K562 (cell line): Measurements from ENCODE around the gene AARSD1. TPM values are rescaled to one million over a fixed set of nuclear protein-coding genes. Genes with fewer than 3 reads are reported as not detected.

Experiments
- COPS2 ChIP-seq: fragments of 450-650 bp; conservative IDR thresholded peaks from 2 replicates; pipeline ENCODE4 v1.6.1; 2016; ENCODE audit warnings: mild to moderate bottlenecking, moderate library complexity
- ELF1 ChIP-seq: fragments of 200-800 bp; sonication (Bioruptor generic); IDR thresholded peaks from 2 replicates; pipeline ENCODE4 v1.6.1; 2016; ENCODE audit warnings: missing genetic modification characterization, missing compliant biosample characterization
- GTF3C2 ChIP-seq: IDR thresholded peaks from 3 replicates; pipeline ENCODE4 v1.6.1; 2011; ENCODE audit warnings: borderline replicate concordance, mild to moderate bottlenecking, moderate library complexity; ENCODE audit not compliant: insufficient read length; ENCODE audit errors: extremely low read depth
- HDAC2 ChIP-seq: fragments of 450-650 bp; IDR thresholded peaks from 2 replicates; pipeline ENCODE4 v1.6.1; 2016; ENCODE audit warnings: mild to moderate bottlenecking
- MECOM ChIP-seq: fragments of 250-450 bp; sonication (Bioruptor Pico); IDR thresholded peaks from 2 replicates; pipeline ENCODE4 v1.8.0; 2022; ENCODE audit warnings: inconsistent platforms
- MLLT1 ChIP-seq, 2 experiments: fragments of 450-650 bp; IDR thresholded peaks; 2 replicates each; pipeline ENCODE4 v1.6.1; 2016
- MTF1 ChIP-seq: fragments of 250-450 bp; sonication (Bioruptor Pico); IDR thresholded peaks from 2 replicates; pipeline ENCODE4 v1.9.0; 2021; ENCODE audit warnings: moderate library complexity, mild to moderate bottlenecking, inconsistent platforms, borderline replicate concordance
- NCOA4 ChIP-seq: fragments of 450-650 bp; IDR thresholded peaks from 2 replicates; pipeline ENCODE4 v1.6.1; 2018; ENCODE audit warnings: mild to moderate bottlenecking; ENCODE audit not compliant: partially characterized antibody
- TAF1 ChIP-seq: IDR thresholded peaks from 2 replicates; pipeline ENCODE4 v1.6.1; 2011; ENCODE audit warnings: mild to moderate bottlenecking, low read length, moderate library complexity; ENCODE audit not compliant: insufficient read depth, control insufficient read depth, severe bottlenecking; ENCODE audit errors: extremely low read depth
- ZFP30 ChIP-seq: fragments of 250-450 bp; sonication (Bioruptor Pico); IDR thresholded peaks from 2 replicates; pipeline ENCODE4 v1.8.0; 2022; ENCODE audit warnings: moderate library complexity, mild to moderate bottlenecking, inconsistent platforms, borderline replicate concordance
- ZNF212 ChIP-seq: fragments of 450-650 bp; formaldehyde crosslinking; IDR thresholded peaks from 2 replicates; pipeline ENCODE4 v1.4.0; 2020; ENCODE audit warnings: mild to moderate bottlenecking
- polyA plus RNA-seq, 8 experiments: library from polyadenylated mRNA; depleted of rRNA in 4 of 8; stranded (reverse) in 5 of 8; unstranded in 3 of 8; fragments of >200 nt; fragmentation: Nextera tagmentation in 2 of 8; fragmentation: Illumina TruSeq in 1 of 8; extraction: Ambion mirVana in 2 of 8; extraction: Trizol in 1 of 8; gene quantifications; 2 replicates each; pipeline versions ENCODE4 v1.2.1 to v1.2.3, GENCODE V29; 2011 to 2014; ENCODE audit warnings: inconsistent platforms in 1 of 8, missing spikeins in 1 of 8
- total RNA-seq, 7 experiments: library from RNA; depleted of rRNA in 6 of 7; stranded (reverse); fragments of >200 nt in 6 of 7; fragmentation: Illumina TruSeq in 2 of 7; extraction: Trizol in 2 of 7; gene quantifications; 2 replicates each; pipeline versions ENCODE4 v1.2.1 to v1.2.3, GENCODE V29; 2011 to 2021; ENCODE audit warnings: low replicate concordance in 1 of 7
- TF ChIP-seq, protein P1 (sequence below): fragments of 450-650 bp; conservative IDR thresholded peaks from 2 replicates; pipeline ENCODE4 v1.6.1; 2016; ENCODE audit warnings: missing genetic modification characterization, low read depth, mild to moderate bottlenecking, control low read depth, missing compliant biosample characterization
- TF ChIP-seq, protein P2 (sequence below): fragments of 250-450 bp; sonication (Bioruptor Pico); IDR thresholded peaks from 2 replicates; pipeline ENCODE4 v1.4.0; 2020; ENCODE audit warnings: mild to moderate bottlenecking, moderate library complexity, borderline replicate concordance
- TF ChIP-seq, protein P3 (sequence below): fragments of 450-650 bp; formaldehyde crosslinking; conservative IDR thresholded peaks from 2 replicates; pipeline ENCODE4 v1.4.0; 2022; ENCODE audit warnings: mild to moderate bottlenecking, missing genetic modification characterization

Gene AARSD1
- total and polyA plus RNA-seq, 9 of the 15 experiments (the other 6 are each of a cell fraction or from before 2014, with no cell fraction given): 51.7 to 98.5 (median 68.6) TPM

DNA sequence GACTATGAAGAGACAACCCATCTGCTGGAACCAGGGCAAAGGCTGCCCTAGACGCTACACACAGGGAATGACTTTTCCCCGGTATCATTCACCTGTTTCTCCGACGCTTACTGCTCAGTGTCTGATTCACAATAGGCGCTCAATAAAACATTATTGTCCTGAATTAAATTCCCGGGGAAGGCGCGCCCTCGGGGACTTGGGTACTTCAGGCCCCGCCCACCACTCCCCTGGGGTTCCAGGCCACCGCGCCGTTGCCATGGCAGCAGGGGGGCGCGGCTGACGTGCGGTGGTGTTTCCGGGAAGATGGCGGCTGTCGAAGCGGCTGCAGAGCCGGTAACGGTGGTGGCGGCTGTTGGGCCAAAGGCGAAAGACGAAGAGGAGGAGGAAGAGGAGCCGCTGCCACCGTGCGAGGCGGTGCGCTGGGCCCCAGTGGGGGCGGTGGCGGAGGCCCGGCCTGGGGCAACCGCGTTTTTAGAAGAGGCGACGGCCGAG lies 16.1 kb upstream of the AARSD1 start, which contains the start of gene RUNDC1 (continued):
- TF ChIP-seq TAF1 (peak; percentile 38), ELF1 (tag) (peak; percentile 93), ZNF212 (CRISPR knock-in tag) (no peak), MLLT1 (IDR thresholded peaks at IDR 0.05) (no peak), ZFP30 (CRISPR knock-in tag) (no peak), MECOM (CRISPR knock-in tag) (no peak), HDAC2 (no peak), GTF3C2 (no peak), MTF1 (CRISPR knock-in tag) (no peak), NCOA4 (no peak), COPS2 (no peak)
- TF ChIP-seq, protein P1, sequence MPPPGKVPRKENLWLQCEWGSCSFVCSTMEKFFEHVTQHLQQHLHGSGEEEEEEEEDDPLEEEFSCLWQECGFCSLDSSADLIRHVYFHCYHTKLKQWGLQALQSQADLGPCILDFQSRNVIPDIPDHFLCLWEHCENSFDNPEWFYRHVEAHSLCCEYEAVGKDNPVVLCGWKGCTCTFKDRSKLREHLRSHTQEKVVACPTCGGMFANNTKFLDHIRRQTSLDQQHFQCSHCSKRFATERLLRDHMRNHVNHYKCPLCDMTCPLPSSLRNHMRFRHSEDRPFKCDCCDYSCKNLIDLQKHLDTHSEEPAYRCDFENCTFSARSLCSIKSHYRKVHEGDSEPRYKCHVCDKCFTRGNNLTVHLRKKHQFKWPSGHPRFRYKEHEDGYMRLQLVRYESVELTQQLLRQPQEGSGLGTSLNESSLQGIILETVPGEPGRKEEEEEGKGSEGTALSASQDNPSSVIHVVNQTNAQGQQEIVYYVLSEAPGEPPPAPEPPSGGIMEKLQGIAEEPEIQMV (tag): no peak
- TF ChIP-seq, protein P2, sequence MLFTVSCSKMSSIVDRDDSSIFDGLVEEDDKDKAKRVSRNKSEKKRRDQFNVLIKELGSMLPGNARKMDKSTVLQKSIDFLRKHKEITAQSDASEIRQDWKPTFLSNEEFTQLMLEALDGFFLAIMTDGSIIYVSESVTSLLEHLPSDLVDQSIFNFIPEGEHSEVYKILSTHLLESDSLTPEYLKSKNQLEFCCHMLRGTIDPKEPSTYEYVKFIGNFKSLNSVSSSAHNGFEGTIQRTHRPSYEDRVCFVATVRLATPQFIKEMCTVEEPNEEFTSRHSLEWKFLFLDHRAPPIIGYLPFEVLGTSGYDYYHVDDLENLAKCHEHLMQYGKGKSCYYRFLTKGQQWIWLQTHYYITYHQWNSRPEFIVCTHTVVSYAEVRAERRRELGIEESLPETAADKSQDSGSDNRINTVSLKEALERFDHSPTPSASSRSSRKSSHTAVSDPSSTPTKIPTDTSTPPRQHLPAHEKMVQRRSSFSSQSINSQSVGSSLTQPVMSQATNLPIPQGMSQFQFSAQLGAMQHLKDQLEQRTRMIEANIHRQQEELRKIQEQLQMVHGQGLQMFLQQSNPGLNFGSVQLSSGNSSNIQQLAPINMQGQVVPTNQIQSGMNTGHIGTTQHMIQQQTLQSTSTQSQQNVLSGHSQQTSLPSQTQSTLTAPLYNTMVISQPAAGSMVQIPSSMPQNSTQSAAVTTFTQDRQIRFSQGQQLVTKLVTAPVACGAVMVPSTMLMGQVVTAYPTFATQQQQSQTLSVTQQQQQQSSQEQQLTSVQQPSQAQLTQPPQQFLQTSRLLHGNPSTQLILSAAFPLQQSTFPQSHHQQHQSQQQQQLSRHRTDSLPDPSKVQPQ: no peak
- TF ChIP-seq, protein P3, sequence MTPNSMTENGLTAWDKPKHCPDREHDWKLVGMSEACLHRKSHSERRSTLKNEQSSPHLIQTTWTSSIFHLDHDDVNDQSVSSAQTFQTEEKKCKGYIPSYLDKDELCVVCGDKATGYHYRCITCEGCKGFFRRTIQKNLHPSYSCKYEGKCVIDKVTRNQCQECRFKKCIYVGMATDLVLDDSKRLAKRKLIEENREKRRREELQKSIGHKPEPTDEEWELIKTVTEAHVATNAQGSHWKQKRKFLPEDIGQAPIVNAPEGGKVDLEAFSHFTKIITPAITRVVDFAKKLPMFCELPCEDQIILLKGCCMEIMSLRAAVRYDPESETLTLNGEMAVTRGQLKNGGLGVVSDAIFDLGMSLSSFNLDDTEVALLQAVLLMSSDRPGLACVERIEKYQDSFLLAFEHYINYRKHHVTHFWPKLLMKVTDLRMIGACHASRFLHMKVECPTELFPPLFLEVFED: no peak
